HG03139 (cell line): ENCODE data around the gene ARHGAP6.

Experiments used
- ATAC-seq: cut with Tn5 transposase; IDR thresholded peaks from one replicate; pipeline ENCODE4 v1.9.1; 2021; ENCODE audit not compliant: unreplicated experiment

ARHGAP6 gene

GRCh38 chrX:11331788-11332187 is 333.9 kb downstream of the ARHGAP6 start:
- ATAC-seq, result no peak

- no peak for ATAC-seq
Observed at GRCh38 chrX:11329021-11329420, 336.7 kb downstream of the ARHGAP6 start.

- no peak for ATAC-seq
Observed at GRCh38 chrX:11328134-11328533, 337.6 kb downstream of the ARHGAP6 start.

- ATAC-seq, result no peak
Observed at GRCh38 chrX:11321986-11322385, 343.7 kb downstream of the ARHGAP6 start.

GRCh38 chrX:11319806-11320520 is 345.8 kb downstream of the ARHGAP6 start:
- no peak for ATAC-seq

DNA sequence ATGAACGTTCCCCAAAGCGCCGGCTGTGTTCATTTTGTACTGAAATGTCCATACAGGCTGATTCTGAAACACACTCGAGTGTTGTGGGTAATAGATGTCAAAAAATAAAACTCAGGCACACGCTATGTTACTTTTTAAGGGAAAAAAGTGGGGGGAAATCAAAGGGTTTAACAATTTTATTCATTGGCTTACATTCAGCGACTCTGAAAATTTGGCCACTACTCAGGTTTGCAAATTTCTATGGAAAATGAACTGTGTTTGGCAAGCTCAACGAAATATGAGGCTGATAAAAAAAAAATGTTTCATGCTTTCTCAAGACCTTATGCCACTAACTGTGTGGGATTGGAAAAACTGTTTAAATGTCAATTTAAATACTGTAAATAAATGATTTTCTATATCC is 354.0 kb downstream of the ARHGAP6 start:
- ATAC-seq, result no peak

GRCh38 chrX:11309220-11309619 is 356.5 kb downstream of the ARHGAP6 start:
- ATAC-seq, result no peak

- no peak for ATAC-seq
Observed at GRCh38 chrX:11305641-11306040, 360.1 kb downstream of the ARHGAP6 start.

GRCh38 chrX:11304829-11305228 is 360.9 kb downstream of the ARHGAP6 start:
- no peak for ATAC-seq

DNA sequence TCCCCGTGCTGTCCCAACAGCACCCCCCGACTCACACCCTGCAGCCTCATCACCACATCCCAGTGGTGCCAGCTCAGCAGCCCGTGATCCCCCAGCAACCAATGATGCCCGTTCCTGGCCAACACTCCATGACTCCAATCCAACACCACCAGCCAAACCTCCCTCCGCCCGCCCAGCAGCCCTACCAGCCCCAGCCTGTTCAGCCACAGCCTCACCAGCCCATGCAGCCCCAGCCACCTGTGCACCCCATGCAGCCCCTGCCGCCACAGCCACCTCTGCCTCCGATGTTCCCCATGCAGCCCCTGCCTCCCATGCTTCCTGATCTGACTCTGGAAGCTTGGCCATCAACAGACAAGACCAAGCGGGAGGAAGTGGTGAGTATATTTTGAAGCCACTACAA is 367.1 kb downstream of the ARHGAP6 start:
- ATAC-seq, result no peak

DNA sequence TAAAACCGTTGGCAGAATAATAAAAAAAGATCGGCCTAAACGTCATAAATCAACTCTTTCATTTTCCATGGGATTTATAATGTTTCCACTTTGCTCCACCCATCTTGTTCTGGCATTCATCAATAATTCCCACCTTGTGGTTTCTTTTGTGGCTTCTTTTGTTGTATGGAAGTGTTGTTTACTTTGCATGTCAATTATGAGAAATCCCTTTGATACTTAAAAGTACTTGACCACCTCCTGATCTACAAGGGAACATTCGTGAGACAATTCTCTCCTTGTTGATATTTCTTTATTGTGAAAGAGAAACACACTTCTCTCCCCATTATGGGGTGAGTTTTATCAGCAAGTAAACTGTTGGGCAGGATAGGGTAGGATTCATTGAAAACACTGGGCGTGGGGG is 369.7 kb downstream of the ARHGAP6 start:
- no peak for ATAC-seq

DNA sequence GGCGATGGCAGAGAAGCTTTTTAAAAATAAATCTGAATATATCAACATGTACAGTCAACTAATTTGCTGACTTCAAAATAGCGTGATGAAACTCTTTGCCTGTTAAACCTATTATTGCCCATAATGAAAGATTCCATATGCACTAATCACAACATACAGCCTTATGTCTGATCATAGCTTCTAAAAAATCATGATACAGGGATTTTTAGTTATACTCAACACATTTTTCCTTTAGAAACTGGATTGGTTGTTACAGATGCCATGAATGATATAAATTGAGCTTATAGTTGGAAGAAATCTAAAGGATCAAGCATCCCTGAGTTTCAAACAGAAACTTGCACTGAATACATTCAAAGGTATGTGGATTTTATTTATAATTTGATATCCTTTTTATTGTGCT is 372.6 kb downstream of the ARHGAP6 start, which contains the start of gene AMELX:
TSS of gene AMELX (plus strand) at position 301 of the 400 bp plus-strand sequence. CDS start 1,376 bp downstream, outside the sequence.
- no peak for ATAC-seq

- no peak for ATAC-seq
Observed at GRCh38 chrX:11290416-11291102, 375.2 kb downstream of the ARHGAP6 start.

DNA sequence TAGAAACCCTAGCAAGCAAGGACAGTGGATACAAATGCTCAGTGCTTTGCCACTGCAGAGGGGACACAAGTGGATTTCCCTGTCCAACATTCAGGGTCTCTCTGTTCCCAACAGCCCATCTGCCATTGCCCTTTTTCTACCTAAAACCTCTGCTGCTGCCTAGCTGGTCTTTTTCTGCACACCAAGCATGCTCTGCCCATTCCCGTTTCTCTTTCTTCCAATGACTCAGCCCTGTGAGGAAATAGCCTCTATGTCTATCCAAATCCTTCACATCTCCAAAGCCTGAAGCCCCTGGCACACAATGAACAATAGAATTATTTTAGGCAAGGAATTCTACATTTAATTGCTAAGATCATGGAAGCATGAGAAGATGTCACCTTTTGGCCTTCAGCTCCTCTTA is 378.2 kb downstream of the ARHGAP6 start:
- no peak for ATAC-seq

DNA sequence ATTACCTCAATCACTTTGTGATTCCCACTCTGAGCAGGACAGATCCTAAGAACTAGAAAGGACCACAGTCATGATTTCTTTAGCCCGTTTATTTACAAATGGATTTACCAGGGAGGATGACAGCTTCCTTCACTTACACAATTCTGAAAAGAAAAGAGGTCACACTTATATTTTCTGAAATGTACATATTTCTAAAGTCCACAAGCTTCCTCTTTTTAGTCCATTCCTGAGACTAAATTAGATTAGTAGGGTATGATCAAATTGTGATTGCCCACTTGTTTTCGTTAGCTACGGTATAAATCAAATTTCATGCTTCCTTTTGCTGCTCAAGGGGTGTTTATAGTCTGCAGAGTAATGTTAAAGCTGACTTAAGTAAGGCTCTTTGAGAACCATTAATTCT is 380.1 kb downstream of the ARHGAP6 start:
- no peak for ATAC-seq

DNA sequence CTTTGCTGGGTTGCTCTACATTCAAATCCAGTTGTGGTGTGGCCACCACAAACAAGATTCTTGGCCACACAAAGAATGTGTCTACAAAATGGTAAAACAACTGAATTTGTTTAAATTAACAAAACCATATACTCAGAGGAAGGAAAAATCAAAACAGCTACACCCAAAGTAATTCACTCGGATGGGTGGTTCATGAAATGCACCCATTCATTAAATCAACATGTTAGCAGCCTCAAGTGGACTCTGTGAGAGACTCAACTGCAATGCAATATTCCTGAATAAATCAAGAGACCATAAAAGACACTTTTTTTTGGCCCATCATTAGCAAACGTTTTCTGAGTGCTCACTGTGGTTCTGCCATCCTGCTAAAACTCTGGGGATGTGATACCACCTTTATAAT is 383.7 kb downstream of the ARHGAP6 start:
- no peak for ATAC-seq

DNA sequence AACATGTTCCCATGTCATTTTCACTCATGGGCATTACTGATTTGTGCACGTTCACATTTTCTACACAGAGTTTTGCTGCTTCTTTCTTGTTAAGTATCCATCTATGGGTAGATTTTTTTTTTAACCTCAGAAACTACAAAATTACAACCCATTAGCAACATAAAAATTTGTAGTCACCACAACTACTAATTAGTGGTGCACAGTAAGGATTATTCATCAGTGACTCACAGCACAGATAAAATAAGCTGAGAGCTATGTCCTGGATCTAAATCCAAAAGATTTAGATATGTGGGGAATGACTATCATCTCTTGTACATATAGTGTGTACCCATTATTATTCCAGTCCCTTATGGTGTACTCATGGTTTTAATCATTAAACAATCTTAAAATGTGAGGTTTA is 392.2 kb downstream of the ARHGAP6 start:
- ATAC-seq, result no peak

GRCh38 chrX:11272863-11273262 is 392.9 kb downstream of the ARHGAP6 start:
- ATAC-seq, result no peak

GRCh38 chrX:11272290-11272689 is 393.4 kb downstream of the ARHGAP6 start:
- ATAC-seq, result no peak

DNA sequence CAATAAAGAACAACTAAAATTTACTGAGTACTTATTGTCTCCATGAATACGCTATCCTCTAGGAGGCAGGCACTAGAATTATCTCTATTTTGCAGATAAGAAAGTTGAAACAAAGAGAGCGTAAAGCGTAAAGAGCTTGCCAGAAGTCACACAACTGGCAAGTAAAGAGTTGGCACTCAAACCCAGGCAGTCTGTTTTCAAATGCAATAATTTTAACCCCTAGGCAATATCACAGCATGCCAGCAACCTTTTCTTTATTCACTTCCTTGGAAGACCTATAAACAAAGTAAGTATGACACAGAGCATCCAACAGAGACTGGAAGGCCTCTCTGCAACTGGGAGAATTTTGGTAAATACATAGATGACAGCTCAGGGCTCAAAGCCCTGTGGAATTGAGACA is 395.7 kb downstream of the ARHGAP6 start:
- no peak for ATAC-seq

DNA sequence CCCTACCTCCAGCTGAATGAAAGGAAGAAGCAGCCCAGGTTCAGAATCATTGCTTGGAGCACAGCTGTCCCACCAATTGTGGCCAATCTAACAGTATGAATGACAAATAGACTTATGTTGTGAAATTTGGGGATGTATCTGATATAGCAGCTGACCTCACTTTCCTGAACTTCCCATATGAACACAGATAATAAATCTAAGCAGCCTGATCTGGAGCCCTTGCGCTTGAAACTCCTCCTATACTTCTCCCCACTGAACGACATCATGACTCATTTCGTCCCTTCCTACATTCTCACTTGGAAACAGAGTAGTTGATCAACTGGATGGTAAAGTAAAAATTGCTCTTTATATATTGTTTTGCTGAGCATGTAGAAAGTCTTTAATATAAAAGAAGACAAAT is 396.7 kb downstream of the ARHGAP6 start:
- no peak for ATAC-seq

- ATAC-seq, result no peak
Observed at GRCh38 chrX:11267425-11267824, 398.3 kb downstream of the ARHGAP6 start.

- no peak for ATAC-seq
Observed at GRCh38 chrX:11266573-11267003, 399.1 kb downstream of the ARHGAP6 start.
